GM18502 (cell line): Measurements from ENCODE around the gene KLRD1.
"Not testable (repeated sequence)": the region's sequence is repeated elsewhere in the genome, so short reads cannot be mapped to it uniquely, and the experiment has no call there.

Source experiments
- ATAC-seq: cut with Tn5 transposase; IDR thresholded peaks from one replicate; pipeline ENCODE4 v1.9.1; 2021; ENCODE audit warnings: mild to moderate bottlenecking; ENCODE audit not compliant: unreplicated experiment, poor library complexity

The KLRD1 gene

DNA sequence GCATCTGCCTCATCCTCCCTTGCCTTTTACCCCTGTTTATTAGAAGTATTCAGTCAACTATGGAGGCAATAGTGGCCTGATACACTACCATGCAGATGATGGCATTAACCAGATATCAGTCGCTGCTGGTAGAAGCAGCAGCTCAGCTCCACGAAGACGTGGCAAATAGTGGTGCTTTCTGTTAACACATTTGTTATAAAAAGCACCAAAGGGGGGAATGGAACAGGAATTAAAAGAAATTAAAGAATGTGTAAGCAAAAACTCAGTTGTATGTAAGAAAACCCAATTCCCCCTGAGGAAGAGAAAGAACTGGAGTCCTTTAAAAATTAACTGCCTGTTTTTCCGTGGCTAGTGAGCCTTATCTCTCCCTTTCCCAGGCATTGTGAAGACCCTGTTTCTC is 60.0 kb downstream of the KLRD1 start:
- not testable (repeated sequence) for ATAC-seq

DNA sequence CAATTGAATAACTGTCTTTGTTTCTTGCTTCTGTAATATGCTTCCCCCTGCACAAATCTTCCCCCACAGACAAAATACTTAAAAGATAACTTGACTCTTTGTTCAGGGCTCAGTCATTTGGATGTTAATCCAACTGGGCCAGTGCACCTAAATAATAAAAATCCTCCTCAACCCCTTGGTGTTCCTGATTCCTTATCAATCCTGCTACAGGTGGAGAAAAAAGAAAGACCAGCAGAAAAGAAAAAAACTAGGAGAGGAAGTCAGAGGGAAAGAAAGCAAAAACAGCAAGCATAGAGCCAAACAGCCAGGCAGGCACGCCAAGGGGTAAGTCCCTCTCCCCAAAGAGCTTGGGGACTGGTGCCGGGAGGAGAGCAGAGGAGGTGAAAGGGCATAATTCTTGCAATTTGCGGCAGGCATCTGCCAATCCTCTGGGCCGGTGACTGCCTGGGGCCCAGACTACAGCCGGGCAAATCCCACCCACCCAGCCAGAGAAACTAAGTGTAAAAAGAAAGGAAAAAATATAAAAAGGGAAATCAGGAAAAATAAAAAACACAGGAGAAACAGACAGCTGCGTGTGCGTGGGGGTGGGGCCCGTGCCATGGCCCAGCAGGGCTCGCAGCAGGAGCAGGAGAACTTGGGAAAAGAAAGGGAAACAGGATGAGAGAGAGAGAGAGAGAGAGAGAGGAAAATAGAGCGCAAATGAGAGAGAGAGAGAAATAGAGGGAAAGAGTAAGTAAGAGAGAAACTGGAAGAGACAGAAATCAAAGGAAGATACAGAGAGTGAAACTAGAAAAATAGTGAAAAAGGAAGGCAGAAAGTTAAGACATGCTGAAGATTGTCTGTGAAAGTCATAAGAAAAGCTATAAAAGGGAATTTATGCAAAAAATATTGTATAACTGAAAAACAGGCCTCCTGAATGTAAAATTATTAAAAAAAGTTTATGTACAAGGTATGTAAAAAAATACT is 60.8 kb downstream of the KLRD1 start:
- no peak for ATAC-seq

DNA sequence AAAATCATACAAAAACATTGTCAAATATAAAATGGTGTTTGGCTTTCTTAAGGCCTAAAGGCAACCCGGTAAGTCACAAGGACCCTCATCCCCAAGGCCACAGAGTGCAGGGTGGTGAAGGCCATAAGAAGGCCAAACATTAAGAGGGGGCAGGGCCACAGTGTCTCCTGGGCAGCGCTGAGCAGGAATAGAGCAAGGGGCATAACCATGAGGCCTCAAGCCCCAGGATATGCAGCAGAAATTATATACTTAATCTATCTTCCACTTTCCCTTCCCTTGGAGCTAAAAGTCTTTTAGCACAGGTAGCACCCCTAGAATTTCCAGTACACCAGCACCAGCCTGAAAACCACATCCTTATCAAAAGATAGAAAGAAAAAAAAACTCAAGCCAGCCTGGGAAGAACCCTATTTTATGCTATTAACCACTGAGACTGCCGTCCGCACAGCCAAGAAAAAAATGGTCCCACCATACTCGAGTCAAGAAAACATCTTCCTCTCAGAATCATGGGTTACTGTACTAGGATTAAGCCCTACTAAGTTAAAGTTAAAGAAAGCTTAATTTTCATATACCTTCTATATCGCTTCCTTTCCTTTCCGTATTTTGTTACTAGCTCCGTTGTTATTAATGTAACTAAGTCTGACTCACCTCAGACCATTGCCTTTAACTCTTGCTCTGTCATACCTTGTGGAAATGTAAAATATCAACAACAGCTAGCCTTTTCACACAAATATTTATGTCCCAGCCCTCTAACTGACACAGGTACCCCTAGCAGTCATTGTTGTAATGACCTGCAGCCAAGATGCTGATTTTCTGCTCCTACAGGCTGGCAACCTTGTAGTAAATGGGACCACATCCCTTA is 62.1 kb downstream of the KLRD1 start:
- ATAC-seq, result no peak

DNA sequence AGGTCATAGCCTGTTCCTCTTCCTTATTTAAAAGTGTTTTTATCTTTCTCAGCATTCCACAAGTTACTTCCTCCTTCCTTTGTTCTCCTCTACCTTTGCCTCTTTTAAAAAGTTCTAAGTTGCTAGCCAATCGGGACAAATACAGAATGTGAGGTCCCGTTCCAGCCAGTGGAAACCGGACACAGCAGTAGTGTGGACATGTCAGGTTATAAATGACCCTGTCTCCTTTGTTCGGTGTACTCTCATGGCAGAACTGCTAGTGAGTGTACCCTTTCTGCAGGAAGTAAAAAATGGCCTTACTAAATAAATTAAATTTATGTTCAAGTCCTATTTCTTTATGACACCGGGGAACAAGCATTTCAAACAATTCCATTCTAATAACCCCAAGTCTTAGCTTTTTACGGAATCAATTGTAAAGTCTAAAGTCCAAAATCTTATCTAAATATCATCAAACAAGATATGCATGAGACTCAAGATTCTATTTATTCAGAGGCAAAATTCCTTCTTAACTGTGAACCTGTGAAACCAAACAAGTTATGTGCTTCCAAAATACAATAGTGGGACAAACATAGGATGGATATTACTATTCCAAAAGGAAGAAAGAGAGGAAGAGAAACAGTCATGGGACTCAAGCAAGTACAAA is 64.3 kb downstream of the KLRD1 start:
- not testable (repeated sequence) for ATAC-seq

DNA sequence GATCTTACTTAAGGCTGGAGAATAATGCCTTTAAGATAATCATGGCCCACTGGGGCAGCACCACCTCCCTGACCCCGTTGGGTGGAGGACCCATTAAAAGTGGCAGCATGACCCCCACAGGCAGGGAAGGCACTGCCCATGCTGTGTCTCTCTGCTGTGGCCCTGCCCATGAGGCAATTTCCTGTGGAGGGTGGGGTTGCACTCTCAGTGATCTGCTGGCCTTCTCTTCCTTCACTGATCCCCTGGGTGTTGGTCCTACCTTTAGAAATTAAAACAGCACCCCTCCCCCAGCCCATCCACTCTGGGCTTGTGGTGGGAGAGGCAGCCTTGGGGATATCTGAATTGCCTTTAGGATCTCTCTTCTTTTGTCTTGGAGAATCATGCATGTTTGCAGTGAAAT is 64.9 kb downstream of the KLRD1 start:
- ATAC-seq, result no peak

DNA sequence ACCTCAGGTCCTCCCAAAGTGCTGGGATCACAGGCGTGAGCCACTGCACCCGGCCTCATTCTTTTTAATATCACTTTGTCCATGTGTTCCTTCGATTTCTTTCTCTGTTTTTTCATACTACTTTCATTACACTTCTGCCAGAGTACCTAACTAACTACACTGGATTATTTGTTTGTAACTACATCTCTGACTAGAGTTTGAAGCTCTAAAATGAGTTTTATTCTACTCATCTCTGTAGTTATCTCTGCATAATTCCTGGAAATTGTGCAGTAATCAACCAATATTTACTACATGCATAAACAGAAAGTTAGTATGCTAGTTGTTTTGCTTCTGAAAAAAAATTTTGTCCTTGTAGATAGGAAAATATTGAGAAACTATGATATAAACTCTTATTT is 67.0 kb downstream of the KLRD1 start:
- no peak for ATAC-seq

DNA sequence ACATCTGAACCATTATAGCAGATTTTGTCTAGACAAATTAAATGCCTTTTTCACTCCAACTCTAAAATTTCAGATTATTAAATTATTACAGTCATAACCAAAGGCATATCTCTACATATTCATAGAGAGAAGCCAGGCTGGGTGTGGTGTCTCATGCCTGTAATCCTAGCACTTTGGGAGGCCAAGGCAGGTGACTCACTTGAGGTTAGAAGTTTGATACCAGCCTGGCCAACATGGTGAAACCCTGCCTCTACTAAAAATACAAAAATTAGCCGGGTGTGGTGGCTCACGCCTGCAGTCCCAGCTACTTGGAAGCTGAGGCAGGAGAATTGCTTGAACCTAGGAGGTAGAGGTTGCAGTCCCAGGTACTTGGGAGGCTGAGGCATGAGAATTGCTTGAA is 71.1 kb downstream of the KLRD1 start:
- not testable (repeated sequence) for ATAC-seq
